SK-N-DZ (cell line): ENCODE measurements around the gene ARHGAP28.

Source experiments
- DNase-seq: peaks from one replicate; pipeline ENCODE4 v3.0.0-alpha.2; 2015; ENCODE audit warnings: low spot score

The ARHGAP28 gene

GRCh38 chr18:6871566-6871965, 142.1 kb downstream of the ARHGAP28 start:
- DNase-seq: no peak

GRCh38 chr18:6873040-6873751, 143.7 kb downstream of the ARHGAP28 start:
- DNase-seq: no peak

- no peak for DNase-seq
These were observed 144.8 kb downstream of the ARHGAP28 start for GRCh38 chr18:6874315-6874714.

GRCh38 chr18:6875749-6876148, 146.2 kb downstream of the ARHGAP28 start:
- no peak for DNase-seq

GRCh38 chr18:6876641-6877041, 147.1 kb downstream of the ARHGAP28 start:
- no peak for DNase-seq

- DNase-seq: no peak
These were observed 147.8 kb downstream of the ARHGAP28 start for GRCh38 chr18:6877288-6877687.

GRCh38 chr18:6878556-6879297, 149.2 kb downstream of the ARHGAP28 start:
- DNase-seq: no peak

- DNase-seq: no peak
These were observed 150.1 kb downstream of the ARHGAP28 start for GRCh38 chr18:6879508-6880195.

GRCh38 chr18:6881034-6881820, 151.7 kb downstream of the ARHGAP28 start:
- no peak for DNase-seq

GRCh38 chr18:6882401-6882800, 152.9 kb downstream of the ARHGAP28 start:
- DNase-seq: no peak

GRCh38 chr18:6885006-6885481, 155.5 kb downstream of the ARHGAP28 start:
- DNase-seq: no peak

GRCh38 chr18:6885992-6886796, 156.7 kb downstream of the ARHGAP28 start:
- peak; percentile 52 for DNase-seq

- DNase-seq: no peak
These were observed 157.3 kb downstream of the ARHGAP28 start for GRCh38 chr18:6886797-6887330.

GRCh38 chr18:6891788-6892187, 162.3 kb downstream of the ARHGAP28 start:
- DNase-seq: no peak

- DNase-seq: no peak
These were observed 171.9 kb downstream of the ARHGAP28 start for GRCh38 chr18:6901286-6901926.

GRCh38 chr18:6917072-6917471, 187.6 kb downstream of the ARHGAP28 start:
- DNase-seq: no peak

- DNase-seq: peak; percentile 81
These were observed 190.8 kb downstream of the ARHGAP28 start for GRCh38 chr18:6920099-6920955.

- no peak for DNase-seq
These were observed 192.1 kb downstream of the ARHGAP28 start for GRCh38 chr18:6921571-6921970.

GRCh38 chr18:6923220-6923619, 193.7 kb downstream of the ARHGAP28 start:
- no peak for DNase-seq
